Mucosa of rectum (tissue), 2 donors: Measurements from ENCODE around the gene TAPBPL.

ENCODE experiments used
- H3K27ac ChIP-seq, 2 donors: one replicate each; pipeline ENCODE4 v1.7.0; 2013; ENCODE audit warnings: inconsistent platforms in 2 of 2, low read depth in 2 of 2, low read length in 2 of 2
- H3K27me3 ChIP-seq, 2 donors: one replicate each; pipeline ENCODE4 v1.7.0; 2013; ENCODE audit warnings: low read length in 2 of 2; ENCODE audit not compliant: control insufficient read depth in 2 of 2, insufficient read depth in 2 of 2
- H3K36me3 ChIP-seq, 2 donors: one replicate each; pipeline ENCODE4 v1.7.0; 2013; ENCODE audit warnings: low read length in 2 of 2; ENCODE audit not compliant: control insufficient read depth in 2 of 2, insufficient read depth in 2 of 2
- H3K4me1 ChIP-seq, 2 donors: one replicate each; pipeline ENCODE4 v1.7.0; 2013; ENCODE audit warnings: low read length in 2 of 2, mild to moderate bottlenecking in 1 of 2; ENCODE audit not compliant: control insufficient read depth in 2 of 2, insufficient read depth in 2 of 2
- H3K4me3 ChIP-seq, 2 donors: one replicate each; pipeline ENCODE4 v1.7.0; 2013; ENCODE audit warnings: low read length in 2 of 2
- H3K9ac ChIP-seq, 2 donors: one replicate each; pipeline ENCODE4 v1.7.0; 2013; ENCODE audit warnings: low read length in 2 of 2, low read depth in 1 of 2, mild to moderate bottlenecking in 1 of 2
- H3K9me3 ChIP-seq, 2 donors: one replicate each; pipeline ENCODE4 v1.7.0; 2013; ENCODE audit warnings: low read length in 2 of 2; ENCODE audit not compliant: control insufficient read depth in 2 of 2
- donor health status: healthy.
- donor health status: Normal muscosa, but diverticular disease.

The TAPBPL gene

GRCh38 chr12:6450869-6451347 lies 934 bp upstream of the TAPBPL start:
- peak overlapping the region; percentile 97 to 99 for H3K9ac ChIP-seq
- H3K9me3 ChIP-seq: no peaks in the 10 kb centered on the region

GRCh38 chr12:6452245-6452943 lies 552 bp downstream of the TAPBPL start:
- Histone ChIP-seq H3K27me3 (no peaks in the 10 kb centered on the region), H3K4me3 (peak overlapping the region; percentile 79 to 95), H3K9me3 (no peaks in the 10 kb centered on the region), H3K27ac (peak overlapping the region; percentile 93 to 99), H3K9ac (peak overlapping the region; percentile 97 to 99), H3K36me3 (peaks cover 26 to 32% of the 10 kb centered on the region in 2 donors), H3K4me1 (peaks cover 28 to 32% of the 10 kb centered on the region in 2 donors)

More at GRCh38 chr12:6450869-6451347, 934 bp upstream of the TAPBPL start:
- peaks cover 19 to 28% of the 10 kb centered on the region in 2 donors for H3K36me3 ChIP-seq
- H3K4me1 ChIP-seq: peaks cover 28 to 32% of the 10 kb centered on the region in 2 donors
- H3K27me3 ChIP-seq: no peaks in the 10 kb centered on the region
- peak overlapping the region; percentile 79 to 95 for H3K4me3 ChIP-seq
- peak overlapping the region; percentile 93 to 99 for H3K27ac ChIP-seq

DNA sequence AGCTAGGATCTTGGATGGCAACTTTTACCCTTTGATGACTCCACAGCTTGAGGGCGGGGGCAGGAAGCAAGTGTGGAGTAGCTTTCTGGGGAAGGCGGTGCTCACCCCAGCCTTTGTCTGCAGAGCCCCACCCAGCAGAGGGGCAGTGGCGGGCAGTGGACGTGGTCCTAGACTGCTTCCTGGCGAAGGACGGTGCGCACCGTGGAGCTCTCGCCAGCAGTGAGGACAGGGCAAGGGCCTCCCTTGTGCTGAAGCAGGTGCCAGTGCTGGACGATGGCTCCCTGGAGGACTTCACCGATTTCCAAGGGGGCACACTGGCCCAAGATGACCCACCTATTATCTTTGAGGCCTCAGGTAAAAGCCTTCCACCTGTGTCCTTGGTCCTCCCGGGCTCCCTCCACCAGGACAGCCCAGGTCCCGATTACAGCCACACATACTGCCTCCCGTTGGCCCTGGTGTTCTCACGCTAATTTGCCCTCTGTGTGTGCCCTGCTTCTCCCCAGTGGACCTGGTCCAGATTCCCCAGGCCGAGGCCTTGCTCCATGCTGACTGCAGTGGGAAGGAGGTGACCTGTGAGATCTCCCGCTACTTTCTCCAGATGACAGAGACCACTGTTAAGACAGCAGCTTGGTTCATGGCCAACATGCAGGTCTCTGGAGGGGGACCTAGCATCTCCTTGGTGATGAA lies 1.2 kb downstream of the TAPBPL start:
- peak overlapping the region; percentile 79 to 95 for H3K4me3 ChIP-seq

GRCh38 chr12:6457220-6457945 lies 5.5 kb downstream of the TAPBPL start:
- no peak overlapping the region for H3K9ac ChIP-seq
- no peaks in the 10 kb centered on the region for H3K9me3 ChIP-seq
- H3K27me3 ChIP-seq: no peaks in the 10 kb centered on the region
- no peak overlapping the region for H3K4me3 ChIP-seq
- peaks cover 19 to 32% of the 10 kb centered on the region in 2 donors for H3K4me1 ChIP-seq
- H3K36me3 ChIP-seq: peaks cover 68 to 73% of the 10 kb centered on the region in 2 donors
- no peak overlapping the region for H3K27ac ChIP-seq

More for the DNA sequence above, 1.2 kb downstream of the TAPBPL start:
- Histone ChIP-seq H3K9me3 (no peaks in the 10 kb centered on the region), H3K27ac (peak overlapping the region; percentile 93 to 99), H3K4me1 (peaks cover 28 to 32% of the 10 kb centered on the region in 2 donors), H3K36me3 (peaks cover 31 to 37% of the 10 kb centered on the region in 2 donors), H3K9ac (peak overlapping the region; percentile 97 to 99), H3K27me3 (no peaks in the 10 kb centered on the region)

DNA sequence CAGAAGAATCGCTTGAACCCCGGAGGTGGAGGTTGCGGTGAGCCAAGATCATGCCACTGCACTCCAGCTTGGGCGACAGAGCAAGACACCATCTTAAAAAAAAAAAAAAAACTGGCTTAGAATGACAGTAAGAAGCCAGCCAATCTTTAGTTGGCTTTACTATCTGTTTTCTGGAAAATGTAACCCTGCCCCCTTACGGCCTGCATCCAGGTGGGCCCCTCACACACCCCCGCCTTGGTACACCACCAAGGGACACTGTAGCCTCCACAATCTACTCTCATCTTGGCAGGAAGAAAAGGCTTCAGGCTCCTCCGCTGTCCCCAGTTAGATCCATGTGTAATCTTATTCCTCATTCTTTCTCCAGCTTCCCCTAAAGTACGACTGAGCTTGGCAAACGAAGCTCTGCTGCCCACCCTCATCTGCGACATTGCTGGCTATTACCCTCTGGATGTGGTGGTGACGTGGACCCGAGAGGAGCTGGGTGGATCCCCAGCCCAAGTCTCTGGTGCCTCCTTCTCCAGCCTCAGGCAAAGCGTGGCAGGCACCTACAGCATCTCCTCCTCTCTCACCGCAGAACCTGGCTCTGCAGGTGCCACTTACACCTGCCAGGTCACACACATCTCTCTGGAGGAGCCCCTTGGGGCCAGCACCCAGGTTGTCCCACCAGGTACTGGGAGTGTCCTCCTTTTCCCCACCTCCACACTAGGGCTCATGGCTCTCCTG lies 6.6 kb downstream of the TAPBPL start:
- Histone ChIP-seq H3K27ac (no peak overlapping the region), H3K4me1 (peaks cover 18 to 31% of the 10 kb centered on the region in 2 donors), H3K9me3 (no peaks in the 10 kb centered on the region), H3K27me3 (no peaks in the 10 kb centered on the region), H3K9ac (no peak overlapping the region), H3K36me3 (peaks cover 74 to 80% of the 10 kb centered on the region in 2 donors), H3K4me3 (no peak overlapping the region)

- Histone ChIP-seq H3K27me3 (no peaks in the 10 kb centered on the region), H3K9me3 (no peaks in the 10 kb centered on the region), H3K36me3 (peaks cover 78 to 80% of the 10 kb centered on the region in 2 donors), H3K27ac (no peak overlapping the region), H3K4me1 (peaks cover 17 to 29% of the 10 kb centered on the region in 2 donors), H3K9ac (no peak overlapping the region), H3K4me3 (no peak overlapping the region)
These were observed 7.1 kb downstream of the TAPBPL start for GRCh38 chr12:6459004-6459337.

DNA sequence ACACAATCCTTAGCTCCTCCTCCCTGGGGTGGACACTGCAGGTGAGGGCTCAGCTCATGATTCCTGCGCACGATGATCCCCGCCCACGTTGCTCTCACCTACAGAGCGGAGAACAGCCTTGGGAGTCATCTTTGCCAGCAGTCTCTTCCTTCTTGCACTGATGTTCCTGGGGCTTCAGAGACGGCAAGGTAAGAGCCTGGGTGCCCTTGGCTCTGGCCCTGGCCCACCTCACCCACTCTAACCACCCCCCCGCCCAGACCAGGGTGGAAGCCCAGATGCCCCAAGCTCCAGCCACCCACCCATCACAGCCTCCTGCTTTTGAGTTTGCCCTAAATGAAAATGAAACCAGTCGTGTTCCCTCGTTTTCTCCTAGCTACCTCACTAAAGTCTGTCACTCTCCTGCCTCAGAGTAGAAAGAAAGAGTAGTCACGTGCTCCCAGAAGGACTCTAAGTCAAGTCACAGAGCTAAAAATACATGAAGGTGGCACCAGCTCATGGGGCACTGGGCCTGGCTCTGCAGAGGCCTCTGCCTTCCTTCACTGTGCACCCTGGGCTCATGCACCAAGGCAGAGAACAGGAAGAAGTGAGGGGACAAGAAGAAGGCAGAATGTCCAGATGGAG lies 9.0 kb downstream of the TAPBPL start:
- peak overlapping the region in 1 of 2 donors; percentile 29 for H3K9ac ChIP-seq
- peaks cover 79 to 80% of the 10 kb centered on the region in 2 donors for H3K36me3 ChIP-seq
- H3K27ac ChIP-seq: peak overlapping the region; percentile 68 to 82
- no peaks in the 10 kb centered on the region for H3K9me3 ChIP-seq
- H3K4me1 ChIP-seq: peaks cover 17 to 32% of the 10 kb centered on the region in 2 donors
- H3K27me3 ChIP-seq: no peaks in the 10 kb centered on the region
- peak overlapping the region in 1 of 2 donors; percentile 43 for H3K4me3 ChIP-seq

DNA sequence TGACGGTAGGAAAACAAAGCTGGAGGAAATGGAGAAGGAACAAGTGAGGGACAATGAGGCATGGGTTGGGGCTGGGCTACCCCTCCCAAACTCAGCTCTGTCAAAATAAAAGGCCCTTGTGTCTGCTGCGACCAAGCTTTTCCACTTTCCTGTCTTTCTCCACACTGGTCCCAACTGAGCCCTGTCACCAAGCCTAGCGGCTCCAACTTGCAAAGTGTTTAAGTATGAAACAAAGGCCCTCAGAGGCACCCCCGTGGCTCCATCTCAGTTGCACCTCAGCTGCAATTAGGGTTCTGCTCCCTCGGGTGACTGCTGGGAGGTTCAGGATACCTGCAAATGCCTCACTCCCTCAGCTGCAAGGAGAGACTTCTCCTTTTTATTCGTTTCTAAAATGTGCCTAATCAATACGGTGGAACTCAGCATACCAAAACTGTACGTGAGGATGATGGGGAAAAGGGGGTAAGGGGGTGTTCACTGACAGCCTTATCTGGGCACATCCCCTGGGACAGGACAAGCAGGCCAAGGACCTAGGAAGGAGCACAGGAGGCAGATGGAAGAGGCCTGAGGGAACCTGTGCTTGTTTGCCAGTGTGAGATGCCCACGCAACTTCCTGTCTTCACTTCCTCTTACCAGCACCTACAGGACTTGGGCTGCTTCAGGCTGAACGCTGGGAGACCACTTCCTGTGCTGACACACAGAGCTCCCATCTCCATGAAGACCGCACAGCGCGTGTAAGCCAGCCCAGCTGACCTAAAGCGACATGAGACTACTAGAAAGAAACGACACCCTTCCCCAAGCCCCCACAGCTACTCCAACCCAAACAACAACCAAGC lies 9.8 kb downstream of the TAPBPL start:
- peaks cover 17 to 32% of the 10 kb centered on the region in 2 donors for H3K4me1 ChIP-seq
- no peaks in the 10 kb centered on the region for H3K27me3 ChIP-seq
- H3K4me3 ChIP-seq: peak overlapping the region in 1 of 2 donors; percentile 43
- peak overlapping the region; percentile 68 to 82 for H3K27ac ChIP-seq
- peak overlapping the region in 1 of 2 donors; percentile 53 for H3K9ac ChIP-seq
- no peaks in the 10 kb centered on the region for H3K9me3 ChIP-seq
- peaks cover 84 to 85% of the 10 kb centered on the region in 2 donors for H3K36me3 ChIP-seq
